Measurements from ENCODE around the gene RAB3A. TPM values are rescaled to one million over a fixed set of nuclear protein-coding genes. Genes with fewer than 3 reads are reported as not detected.

The RAB3A gene
- total RNA-seq, 3 donors from 2014 or later (not counting 1 experiment from before 2014, with no cell fraction given) = 5.2 to 7.8 (median 7.6) TPM

GRCh38 chr19:18220632-18221275 lies 16.9 kb upstream of the RAB3A start:
- Mint-ChIP-seq H3K4me3 (no peak overlapping the region), H3K27me3 (ENCODE audit: low read depth in 2 of 2) (peaks cover 26 to 45% of the 10 kb centered on the region in 2 donors), H3K4me1 (peaks cover 9 to 13% of the 10 kb centered on the region in 2 donors), H3K27ac (no peak overlapping the region), H3K9me3 (no peaks in the 10 kb centered on the region), H3K36me3 (no peaks in the 10 kb centered on the region)
- no peak for TF ChIP-seq CTCF (IDR thresholded peaks at IDR 0.05)
- 8% methylated on average over 32 of the region's 33 CpGs for WGBS (ENCODE audit: insufficient coverage)
- peaks cover 20% of the 10 kb centered on the region for H3K27me3 ChIP-seq (ENCODE audit: control insufficient read depth, insufficient read depth, low read length)
- no peaks in the 10 kb centered on the region for H3K9me3 ChIP-seq (ENCODE audit: control insufficient read depth, insufficient read depth, low read length)
- no peak overlapping the region for H3K4me3 ChIP-seq (ENCODE audit: low read length)
- DNase-seq (peak in 1 of 2 donors; percentile 25), ATAC-seq (no peak)
- no peak overlapping the region for H3K27ac ChIP-seq (ENCODE audit: low read length)
- H3K36me3 ChIP-seq (ENCODE audit: control insufficient read depth, insufficient read depth, low read length) = no peaks in the 10 kb centered on the region
- intact Hi-C loops (cut with micrococcal nuclease) = no loop called here
- peaks cover 19% of the 10 kb centered on the region for H3K4me1 ChIP-seq (ENCODE audit: control insufficient read depth, insufficient read depth, low read length)

- Mint-ChIP-seq H3K36me3 (no peaks in the 10 kb centered on the region), H3K4me1 (peaks cover 9 to 13% of the 10 kb centered on the region in 2 donors), H3K27ac (no peak overlapping the region), H3K27me3 (ENCODE audit: low read depth in 2 of 2) (peaks cover 26 to 39% of the 10 kb centered on the region in 2 donors), H3K9me3 (no peaks in the 10 kb centered on the region), H3K4me3 (no peak overlapping the region)
- peaks cover 15% of the 10 kb centered on the region for H3K4me1 ChIP-seq (ENCODE audit: control insufficient read depth, insufficient read depth, low read length)
- ATAC-seq = no peak
- no peak overlapping the region for H3K27ac ChIP-seq (ENCODE audit: low read length)
- H3K4me3 ChIP-seq (ENCODE audit: low read length) = no peak overlapping the region
- DNase-seq = no peak
- no peaks in the 10 kb centered on the region for H3K36me3 ChIP-seq (ENCODE audit: control insufficient read depth, insufficient read depth, low read length)
- 76% methylated on average over 28 of the region's 28 CpGs for WGBS (ENCODE audit: insufficient coverage)
- peaks cover 14% of the 10 kb centered on the region for H3K27me3 ChIP-seq (ENCODE audit: control insufficient read depth, insufficient read depth, low read length)
- no peaks in the 10 kb centered on the region for H3K9me3 ChIP-seq (ENCODE audit: control insufficient read depth, insufficient read depth, low read length)
- TF ChIP-seq CTCF (IDR thresholded peaks at IDR 0.05) = no peak
- intact Hi-C loops (cut with micrococcal nuclease) = no loop called here
These were observed 16.2 kb upstream of the RAB3A start for GRCh38 chr19:18219911-18220631.

GRCh38 chr19:18218600-18218999 lies 14.8 kb upstream of the RAB3A start:
- intact Hi-C loops (cut with micrococcal nuclease) = no loop called here
- Histone ChIP-seq H3K36me3 (ENCODE audit: control insufficient read depth, insufficient read depth, low read length) (no peaks in the 10 kb centered on the region), H3K27ac (ENCODE audit: low read length) (no peak overlapping the region), H3K4me3 (ENCODE audit: low read length) (no peak overlapping the region), H3K27me3 (ENCODE audit: control insufficient read depth, insufficient read depth, low read length) (peaks cover 4% of the 10 kb centered on the region), H3K9me3 (ENCODE audit: control insufficient read depth, insufficient read depth, low read length) (no peaks in the 10 kb centered on the region), H3K4me1 (ENCODE audit: control insufficient read depth, insufficient read depth, low read length) (no peaks in the 10 kb centered on the region)
- Mint-ChIP-seq H3K4me3 (no peak overlapping the region), H3K27me3 (ENCODE audit: low read depth in 2 of 2) (peaks cover 17 to 25% of the 10 kb centered on the region in 2 donors), H3K36me3 (no peaks in the 10 kb centered on the region), H3K27ac (no peak overlapping the region), H3K9me3 (no peaks in the 10 kb centered on the region), H3K4me1 (no peaks in the 10 kb centered on the region)
- ATAC-seq = no peak
- WGBS (ENCODE audit: insufficient coverage) = 94% methylated on average over 3 of the region's 3 CpGs
- DNase-seq = no peak
- no peak for TF ChIP-seq CTCF (IDR thresholded peaks at IDR 0.05)
